Measurements from ENCODE around the gene TMEM169. TPM values are rescaled to one million over a fixed set of nuclear protein-coding genes. Genes with fewer than 3 reads are reported as not detected.
A peak's percentile ranks its signal among the peaks of the same experiment; 100 is the strongest.

Gene TMEM169
- total and polyA plus RNA-seq, 2 donors (not counting 1 experiment from before 2014, with no cell fraction given): 0.28 to 0.84 TPM

DNA sequence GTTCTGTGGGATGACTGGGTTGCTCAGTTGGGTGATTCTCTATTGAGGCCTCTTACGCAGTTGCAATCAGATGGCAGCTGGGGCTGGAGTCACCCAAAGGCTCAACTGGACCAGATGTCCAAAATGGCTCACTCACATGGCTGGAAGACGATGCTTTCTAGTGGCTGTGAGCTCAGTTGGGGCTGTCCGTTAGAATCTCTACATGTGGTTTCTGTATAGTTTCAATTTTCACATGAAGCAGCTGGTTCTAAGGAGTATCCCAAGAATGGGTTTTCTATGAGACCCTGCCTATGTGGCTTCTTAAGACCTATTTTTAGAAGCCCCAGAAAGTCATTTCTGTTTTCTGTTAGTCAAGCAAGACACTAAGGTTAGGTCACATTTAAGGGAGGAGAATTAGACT, 31.9 kb downstream of the TMEM169 start:
- Histone ChIP-seq H3K4me1 (ENCODE audit: control insufficient read depth in 2 of 2, insufficient read depth in 2 of 2, low read length in 2 of 2) (peaks cover 36 to 39% of the 10 kb centered on the region in 2 donors), H3K4me3 (ENCODE audit: control extremely low read depth in 1 of 5, extremely low read depth in 1 of 5, insufficient read depth in 1 of 5, low read depth in 2 of 5, low read length in 4 of 5) (no peak overlapping the region), H4K20me1 (ENCODE audit: control insufficient read depth, insufficient read depth, low read length, poor library complexity, severe bottlenecking) (peaks cover 52% of the 10 kb centered on the region), H2AFZ (ENCODE audit: insufficient read depth, low read depth, low read length, poor library complexity, severe bottlenecking) (no peak overlapping the region), H3K36me3 (replicated peaks in 1 of 2; ENCODE audit: control extremely low read depth in 1 of 2, control insufficient read depth in 1 of 2, extremely low read depth in 1 of 2, insufficient read depth in 2 of 2, low read length in 1 of 2) (peaks cover 16 to 69% of the 10 kb centered on the region in 2 experiments), H3K9ac (ENCODE audit: low read length) (no peak overlapping the region), H3K27ac (ENCODE audit: low read length in 2 of 2) (peak overlapping the region in 1 of 2 donors; percentile 56), H3K27me3 (replicated peaks in 1 of 4; ENCODE audit: control extremely low read depth in 1 of 4, control insufficient read depth in 3 of 4, insufficient read depth in 4 of 4, low read length in 3 of 4) (no peaks in the 10 kb centered on the region), H3K9me3 (ENCODE audit: control extremely low read depth in 1 of 3, control insufficient read depth in 2 of 3, insufficient read depth in 1 of 3, low read length in 2 of 3) (no peaks in the 10 kb centered on the region), H3K79me2 (ENCODE audit: control insufficient read depth, insufficient read depth, low read length) (peaks cover 91% of the 10 kb centered on the region), H3K4me2 (replicated peaks; ENCODE audit: low read depth, low read length, poor library complexity, severe bottlenecking) (no peak overlapping the region)
- peak; percentile 18 for DNase-seq
- Mint-ChIP-seq H3K4me3 (no peak overlapping the region), H3K9me3 (ENCODE audit: insufficient read depth) (no peaks in the 10 kb centered on the region), H3K27ac (no peak overlapping the region), H3K27me3 (peaks cover 3% of the 10 kb centered on the region), H3K4me1 (peaks cover 80% of the 10 kb centered on the region)
- no peak for TF ChIP-seq EZH2 (IDR thresholded peaks at IDR 0.05; ENCODE audit: borderline replicate concordance, insufficient read depth, low read depth, low read length, poor library complexity, severe bottlenecking)
- TF ChIP-seq, protein P1, sequence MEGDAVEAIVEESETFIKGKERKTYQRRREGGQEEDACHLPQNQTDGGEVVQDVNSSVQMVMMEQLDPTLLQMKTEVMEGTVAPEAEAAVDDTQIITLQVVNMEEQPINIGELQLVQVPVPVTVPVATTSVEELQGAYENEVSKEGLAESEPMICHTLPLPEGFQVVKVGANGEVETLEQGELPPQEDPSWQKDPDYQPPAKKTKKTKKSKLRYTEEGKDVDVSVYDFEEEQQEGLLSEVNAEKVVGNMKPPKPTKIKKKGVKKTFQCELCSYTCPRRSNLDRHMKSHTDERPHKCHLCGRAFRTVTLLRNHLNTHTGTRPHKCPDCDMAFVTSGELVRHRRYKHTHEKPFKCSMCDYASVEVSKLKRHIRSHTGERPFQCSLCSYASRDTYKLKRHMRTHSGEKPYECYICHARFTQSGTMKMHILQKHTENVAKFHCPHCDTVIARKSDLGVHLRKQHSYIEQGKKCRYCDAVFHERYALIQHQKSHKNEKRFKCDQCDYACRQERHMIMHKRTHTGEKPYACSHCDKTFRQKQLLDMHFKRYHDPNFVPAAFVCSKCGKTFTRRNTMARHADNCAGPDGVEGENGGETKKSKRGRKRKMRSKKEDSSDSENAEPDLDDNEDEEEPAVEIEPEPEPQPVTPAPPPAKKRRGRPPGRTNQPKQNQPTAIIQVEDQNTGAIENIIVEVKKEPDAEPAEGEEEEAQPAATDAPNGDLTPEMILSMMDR (IDR thresholded peaks at IDR 0.05): no peak
- intact Hi-C loops (cut with micrococcal nuclease): loop anchor here (5.0 kb wide), 1 partner anchor 801 kb away; the partner anchor contains the start of gene ATIC
- ChIA-PET CTCF (interaction anchor here (1.3 to 2.3 kb wide), 7 partner anchors 10 to 378 kb away, joined by 3 to 10 read pairs (median 5); partner anchors contain the start of genes PECR and TMEM169), POLR2A (interaction anchor here (0.6 kb wide), 1 partner anchor 802 kb away, joined by 9 read pairs; no protein-coding TSS in a partner anchor)
- no peak for ATAC-seq (ENCODE audit: low read depth)
- 51% methylated on average over 3 of the region's 3 CpGs for WGBS (ENCODE audit: insufficient coverage)

DNA sequence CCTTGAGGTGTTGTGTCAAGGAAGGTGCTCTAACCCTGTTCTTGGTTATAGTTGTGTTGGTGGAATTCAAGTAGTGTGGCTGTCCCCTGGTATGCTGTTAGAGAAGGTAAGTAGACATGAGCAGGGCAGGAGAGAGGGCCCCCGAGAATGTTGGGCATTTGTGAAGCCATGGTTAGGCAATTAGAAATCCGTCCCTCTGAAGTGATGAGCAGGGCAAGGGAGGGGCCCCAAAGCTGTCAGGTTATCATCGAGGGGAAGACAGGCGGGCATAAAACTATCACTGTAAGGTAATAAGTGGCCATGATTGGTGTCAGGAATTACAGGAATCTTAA, 32.6 kb downstream of the TMEM169 start:
- Mint-ChIP-seq H3K9me3 (ENCODE audit: insufficient read depth) (no peaks in the 10 kb centered on the region), H3K27me3 (no peaks in the 10 kb centered on the region), H3K4me3 (peak overlapping the region; percentile 93), H3K27ac (peak overlapping the region; percentile 98), H3K4me1 (peaks cover 74% of the 10 kb centered on the region)
- H3K9me3 ChIP-seq (ENCODE audit: control extremely low read depth in 1 of 3, control insufficient read depth in 2 of 3, insufficient read depth in 1 of 3, low read length in 2 of 3): no peaks in the 10 kb centered on the region
- no peak for ATAC-seq (ENCODE audit: low read depth)
- peaks cover 96% of the 10 kb centered on the region for H3K79me2 ChIP-seq (ENCODE audit: control insufficient read depth, insufficient read depth, low read length)
- no peak for TF ChIP-seq EZH2 (IDR thresholded peaks at IDR 0.05; ENCODE audit: borderline replicate concordance, insufficient read depth, low read depth, low read length, poor library complexity, severe bottlenecking)
- TF ChIP-seq, protein P1 (IDR thresholded peaks at IDR 0.05): no peak
- H3K4me2 ChIP-seq (replicated peaks; ENCODE audit: low read depth, low read length, poor library complexity, severe bottlenecking): peak overlapping the region; percentile 79
- H3K27ac ChIP-seq (ENCODE audit: low read length in 2 of 2): peak overlapping the region in 1 of 2 donors; percentile 56
- POLR2A ChIA-PET: interaction anchor here (0.6 kb wide), 1 partner anchor 60 kb away, joined by 4 read pairs; no protein-coding TSS in a partner anchor
- H3K27me3 ChIP-seq (replicated peaks in 1 of 4; ENCODE audit: control extremely low read depth in 1 of 4, control insufficient read depth in 3 of 4, insufficient read depth in 4 of 4, low read length in 3 of 4): no peaks in the 10 kb centered on the region
- no peak overlapping the region for H2AFZ ChIP-seq (ENCODE audit: insufficient read depth, low read depth, low read length, poor library complexity, severe bottlenecking)
- WGBS (ENCODE audit: insufficient coverage): 58% methylated on average over 4 of the region's 4 CpGs
- intact Hi-C loops (cut with micrococcal nuclease): loop anchor here (1.0 to 5.0 kb wide), 4 partner anchors 56 to 802 kb away; partner anchors contain the start of genes ATIC, RPL37A and SMARCAL1
- peaks cover 52% of the 10 kb centered on the region for H4K20me1 ChIP-seq (ENCODE audit: control insufficient read depth, insufficient read depth, low read length, poor library complexity, severe bottlenecking)
- CTCF ChIA-PET: interaction anchor here (0.9 to 2.3 kb wide), 9 partner anchors 9 to 377 kb away, joined by 3 to 10 read pairs (median 4); partner anchors contain the start of genes PECR and TMEM169
- peaks cover 35 to 38% of the 10 kb centered on the region in 2 donors for H3K4me1 ChIP-seq (ENCODE audit: control insufficient read depth in 2 of 2, insufficient read depth in 2 of 2, low read length in 2 of 2)
- H3K9ac ChIP-seq (ENCODE audit: low read length): no peak overlapping the region
- no peak for DNase-seq
- H3K4me3 ChIP-seq (ENCODE audit: control extremely low read depth in 1 of 5, extremely low read depth in 1 of 5, insufficient read depth in 1 of 5, low read depth in 2 of 5, low read length in 4 of 5): no peak overlapping the region
- H3K36me3 ChIP-seq (replicated peaks in 1 of 2; ENCODE audit: control extremely low read depth in 1 of 2, control insufficient read depth in 1 of 2, extremely low read depth in 1 of 2, insufficient read depth in 2 of 2, low read length in 1 of 2): peaks cover 20 to 75% of the 10 kb centered on the region in 2 experiments
